Measurements from ENCODE around the gene CREBBP.

Gene CREBBP

DNA sequence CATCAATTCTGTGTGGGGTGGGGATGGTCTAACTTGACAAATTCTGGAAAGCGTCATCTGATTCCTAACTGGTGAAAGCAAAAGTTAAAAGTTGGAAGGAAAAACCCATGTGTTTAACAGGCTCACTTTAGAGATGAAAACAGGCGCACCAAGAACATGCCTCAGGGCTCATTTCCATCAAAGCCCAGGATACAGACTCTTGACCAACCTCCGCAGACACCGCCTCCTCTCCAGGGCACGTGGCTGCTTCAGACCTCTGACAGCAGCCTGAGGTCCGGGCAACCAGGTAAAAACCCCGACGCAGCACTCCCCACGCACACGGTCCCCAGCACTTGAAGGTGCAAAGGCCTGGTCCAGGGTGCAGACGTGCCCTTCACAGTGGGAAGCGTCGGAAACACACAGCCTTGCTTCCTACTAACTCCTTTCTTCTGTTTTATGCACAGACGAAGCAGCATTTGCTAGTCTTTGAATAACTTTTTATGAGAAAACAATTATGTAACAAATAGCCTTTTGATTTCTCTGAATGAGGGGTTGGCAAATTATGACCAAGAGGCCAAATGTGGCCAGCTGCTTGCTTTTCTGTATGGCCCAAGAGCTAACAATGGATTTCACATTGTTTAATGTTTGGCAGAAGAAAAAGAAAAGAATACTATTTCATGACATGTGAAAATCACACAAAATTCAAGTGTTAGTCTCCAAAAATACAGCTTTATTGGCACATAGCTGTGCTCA lies 119.0 kb downstream of the CREBBP start:
- DNase-seq = no peak

DNA sequence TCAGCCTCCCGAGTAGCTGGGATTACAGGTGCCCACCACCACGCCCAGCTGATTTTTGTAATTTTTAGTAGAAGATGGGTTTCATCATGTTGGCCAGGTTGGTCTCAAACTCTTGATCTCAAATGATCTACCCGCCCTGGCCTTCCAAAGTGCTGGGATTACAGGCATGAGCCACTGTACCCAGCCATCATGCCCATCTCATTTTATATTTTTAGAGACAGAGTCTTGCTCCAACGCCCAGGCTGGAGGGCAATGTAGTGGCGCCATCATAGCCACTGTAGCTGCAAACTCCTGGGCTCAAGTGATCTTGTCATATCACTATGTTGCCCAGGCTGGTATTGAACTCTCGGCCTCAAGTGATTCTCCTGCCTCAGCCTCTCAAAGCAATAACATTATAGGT lies 120.0 kb downstream of the CREBBP start:
- DNase-seq = no peak

DNA sequence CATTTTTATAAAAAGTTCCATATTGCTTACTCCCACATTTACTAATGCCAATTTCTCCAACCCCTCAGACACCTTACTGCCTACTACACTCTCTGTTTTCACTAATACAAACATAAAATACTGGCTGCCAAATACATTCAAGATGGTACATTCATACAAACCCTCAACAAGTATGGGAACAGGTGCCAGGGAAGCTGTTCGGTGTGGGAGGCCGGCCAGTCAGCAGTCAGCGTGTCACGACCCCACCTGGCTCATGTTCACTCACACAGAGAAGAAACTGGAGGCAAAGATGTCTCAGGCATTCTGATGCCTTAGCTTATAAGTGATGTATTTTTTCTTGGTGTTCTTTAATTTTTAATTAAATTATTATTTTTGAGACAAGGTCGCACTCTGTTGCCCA lies 120.8 kb downstream of the CREBBP start:
- DNase-seq = no peak

DNA sequence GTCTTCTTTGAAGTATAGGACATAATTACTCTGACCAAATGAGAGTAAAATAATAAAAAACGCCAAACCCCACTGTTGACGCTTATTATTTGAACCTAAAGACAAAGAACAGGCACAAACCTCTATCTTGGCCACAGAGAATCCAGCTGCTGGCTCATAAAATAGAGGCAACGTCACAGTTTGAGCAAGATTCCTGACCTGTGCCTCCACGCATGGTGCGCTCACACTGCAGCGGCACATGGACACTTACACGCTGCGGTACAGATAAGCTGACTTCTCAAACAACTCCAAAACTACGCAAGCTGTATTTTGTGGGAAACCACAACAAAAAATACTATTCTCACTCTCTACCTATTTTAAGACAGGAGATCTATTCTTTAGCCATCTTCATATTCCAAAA lies 124.4 kb downstream of the CREBBP start:
- DNase-seq = no peak

DNA sequence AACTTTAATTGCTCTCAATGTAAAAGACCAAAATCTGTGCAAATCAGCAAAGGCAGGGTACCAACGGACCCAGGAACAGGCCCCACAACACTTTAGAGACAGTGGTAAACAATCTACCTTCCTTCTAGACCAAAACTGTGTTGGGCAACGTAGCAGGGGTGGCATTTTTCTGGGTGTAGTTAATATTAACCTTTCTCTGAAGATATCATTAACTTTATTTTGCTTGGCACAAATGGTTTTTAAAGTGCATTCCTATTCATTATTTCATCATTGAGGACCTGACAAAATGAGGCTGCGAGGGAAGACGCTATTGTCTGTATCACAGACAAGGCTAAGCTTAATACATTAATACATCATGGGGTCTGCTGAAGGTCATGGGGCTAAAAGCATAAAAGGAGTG lies 125.3 kb downstream of the CREBBP start:
- DNase-seq = no peak

DNA sequence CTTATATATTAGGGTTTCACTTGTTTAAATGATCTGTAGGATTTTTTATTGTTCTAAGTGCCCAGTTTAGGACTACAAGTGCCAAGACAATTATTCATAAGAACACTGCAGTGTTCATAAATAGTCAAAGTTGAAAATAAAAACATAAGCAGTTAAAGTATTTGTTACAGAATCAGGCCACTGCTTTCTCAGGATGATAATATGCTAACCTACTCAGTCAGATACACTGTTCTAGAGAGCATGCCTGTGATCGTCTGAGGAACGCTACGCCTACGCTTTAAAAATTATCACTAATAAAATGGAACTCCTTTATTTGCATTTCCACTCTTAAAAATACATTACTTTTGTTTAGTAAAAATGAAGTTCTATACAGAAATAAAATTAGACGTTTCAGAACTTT lies 125.7 kb downstream of the CREBBP start:
- no peak for DNase-seq

DNA sequence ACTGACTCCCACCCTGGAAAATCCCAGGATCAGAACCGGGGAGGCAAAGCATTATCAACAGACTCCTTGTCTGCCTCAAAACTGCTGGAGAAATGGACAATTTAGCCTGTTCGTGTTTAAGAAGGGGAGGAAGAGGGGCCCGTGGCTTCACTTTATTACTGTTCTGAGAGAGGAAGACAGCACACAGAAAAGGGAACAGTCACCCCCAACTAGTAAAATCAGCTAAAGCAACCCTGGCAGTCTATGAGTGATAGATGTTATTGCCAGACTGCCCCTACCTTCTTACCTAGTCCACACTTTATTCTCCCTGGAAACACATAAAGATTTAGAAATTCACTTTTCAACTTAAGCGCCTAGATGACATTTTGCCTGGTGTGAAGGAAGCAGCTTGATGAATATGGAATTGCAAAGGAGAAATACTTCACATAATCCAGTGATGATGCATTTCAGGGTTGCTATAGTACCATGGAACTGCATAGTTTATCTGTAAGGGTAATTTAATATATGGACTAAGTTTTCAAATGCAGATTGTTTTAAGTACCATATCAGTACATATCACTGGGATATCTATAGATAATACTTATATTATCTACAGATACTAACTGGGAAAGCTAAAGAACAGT lies 126.3 kb downstream of the CREBBP start:
- DNase-seq = no peak

DNA sequence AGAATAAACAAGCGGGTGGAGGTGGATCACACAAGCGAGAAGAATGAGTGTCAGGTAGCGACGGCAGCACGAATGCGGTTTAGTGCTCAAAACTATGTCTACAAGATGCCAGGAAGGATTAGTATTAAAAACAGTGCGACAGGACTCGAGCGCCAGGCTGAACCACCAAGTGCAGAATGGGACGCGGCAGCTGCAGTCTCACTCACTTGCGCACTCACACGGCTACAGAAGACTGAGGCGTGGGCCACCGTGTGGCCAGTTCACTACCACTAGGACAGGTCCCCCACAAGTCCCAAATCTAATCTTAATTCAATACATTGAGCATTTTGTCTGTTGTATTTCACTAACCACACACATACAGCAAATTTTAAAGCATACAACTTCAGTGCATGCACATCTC lies 127.5 kb downstream of the CREBBP start:
- no peak for DNase-seq

DNA sequence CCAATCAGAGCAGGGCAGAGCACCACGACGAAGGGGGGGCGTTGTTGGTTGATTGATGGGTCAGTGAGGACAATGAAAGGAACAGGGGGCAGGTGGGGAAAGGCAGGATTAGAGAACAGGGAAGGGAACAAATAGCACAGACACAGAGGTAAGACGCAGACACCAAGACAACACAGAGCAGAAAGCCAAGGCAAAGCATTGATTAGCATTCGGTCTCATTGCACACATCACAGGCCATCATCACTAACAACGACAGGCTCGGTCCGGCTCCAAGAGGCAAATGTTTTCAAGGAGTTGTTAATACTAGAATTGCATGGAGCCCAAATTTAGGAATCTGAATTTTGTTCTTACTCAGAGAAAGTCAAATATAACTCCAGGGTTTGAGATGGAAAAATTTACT lies 128.6 kb downstream of the CREBBP start:
- no peak for DNase-seq

DNA sequence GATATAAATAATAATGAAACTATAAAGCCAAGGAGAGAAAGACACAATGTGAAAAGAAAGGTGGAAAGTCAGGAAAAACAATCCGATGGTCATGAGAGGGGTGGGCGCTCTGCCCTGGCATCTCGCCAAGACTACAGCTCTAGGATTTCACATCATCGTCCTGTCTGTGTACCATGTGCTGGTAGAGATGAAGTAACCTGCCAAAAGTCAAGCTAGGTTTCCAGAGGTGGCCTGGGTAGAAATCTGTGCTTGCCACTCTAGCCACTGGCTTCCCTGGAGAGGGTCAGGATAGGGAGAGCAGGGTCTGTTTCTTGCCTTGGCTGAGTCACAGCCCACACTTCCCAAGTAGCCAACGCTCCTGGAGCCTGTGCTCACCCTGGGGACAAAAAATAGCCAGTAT lies 132.2 kb downstream of the CREBBP start:
- no peak for DNase-seq

DNA sequence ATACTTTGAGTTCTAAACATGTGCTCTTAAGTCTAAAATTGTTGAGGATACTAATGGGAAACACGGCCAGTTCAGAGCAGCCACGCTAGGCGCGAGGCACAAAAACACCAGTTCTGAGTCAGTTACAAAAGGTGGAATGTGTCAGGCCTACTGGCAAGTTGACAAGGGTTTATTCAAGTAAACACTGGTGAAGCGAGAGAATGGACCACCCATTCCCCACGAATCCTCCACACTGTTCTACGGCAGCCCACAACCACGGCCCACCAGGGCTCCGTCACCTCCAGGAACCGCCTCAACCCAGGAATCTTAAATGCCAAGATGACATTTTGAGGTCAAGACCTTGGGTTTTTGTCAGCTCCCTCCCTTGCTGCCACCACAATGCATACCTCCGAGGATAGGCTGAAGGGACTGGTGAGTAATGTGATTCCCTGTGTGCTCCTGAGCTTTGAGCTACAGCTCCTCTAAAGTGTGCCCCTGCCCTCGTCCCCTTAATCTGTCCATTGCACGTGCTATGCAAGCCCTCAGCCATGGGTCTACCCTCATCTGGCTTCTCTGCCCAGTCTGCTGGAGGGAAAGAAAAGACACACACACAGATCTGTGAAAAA lies 134.7 kb downstream of the CREBBP start:
- DNase-seq = no peak

DNA sequence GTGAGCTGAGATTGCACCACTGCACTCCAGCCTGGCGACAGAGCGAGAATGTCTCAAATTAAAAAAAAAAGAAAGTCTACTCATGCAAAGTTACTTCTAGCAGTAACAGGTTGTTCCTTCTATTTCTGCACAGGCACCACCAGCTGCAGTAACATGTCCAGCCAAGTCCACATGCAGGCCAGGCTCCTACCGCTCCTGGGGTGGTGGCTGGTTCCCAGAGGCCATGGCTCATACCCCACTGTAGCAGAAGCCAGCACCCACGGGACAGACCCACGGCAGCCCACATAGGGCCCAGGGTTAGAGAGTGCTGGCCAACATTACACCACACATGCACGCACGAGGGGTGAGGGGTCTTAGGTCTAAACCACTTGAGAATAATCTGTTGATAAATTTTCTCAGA lies 136.5 kb downstream of the CREBBP start:
- DNase-seq = no peak

DNA sequence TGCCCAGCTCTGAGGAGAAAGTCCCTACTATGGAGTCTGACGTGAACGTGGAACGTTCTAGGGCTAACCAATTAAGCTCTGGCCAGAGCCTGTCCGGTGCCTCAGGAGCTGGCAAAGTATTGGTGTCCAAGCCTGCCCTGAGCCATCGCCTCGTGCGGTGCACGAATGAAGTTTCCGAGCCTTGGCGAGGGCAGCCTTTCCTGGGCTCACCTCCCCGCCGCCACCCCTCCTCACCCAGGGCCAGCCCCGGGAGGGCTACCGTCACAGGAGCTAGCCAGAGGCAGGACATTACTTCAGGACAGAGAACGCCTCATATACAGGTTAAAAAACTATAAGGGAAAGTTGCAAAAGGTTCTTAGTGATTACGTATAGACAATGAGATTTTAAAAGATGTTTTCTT lies 139.6 kb downstream of the CREBBP start:
- no peak for DNase-seq

DNA sequence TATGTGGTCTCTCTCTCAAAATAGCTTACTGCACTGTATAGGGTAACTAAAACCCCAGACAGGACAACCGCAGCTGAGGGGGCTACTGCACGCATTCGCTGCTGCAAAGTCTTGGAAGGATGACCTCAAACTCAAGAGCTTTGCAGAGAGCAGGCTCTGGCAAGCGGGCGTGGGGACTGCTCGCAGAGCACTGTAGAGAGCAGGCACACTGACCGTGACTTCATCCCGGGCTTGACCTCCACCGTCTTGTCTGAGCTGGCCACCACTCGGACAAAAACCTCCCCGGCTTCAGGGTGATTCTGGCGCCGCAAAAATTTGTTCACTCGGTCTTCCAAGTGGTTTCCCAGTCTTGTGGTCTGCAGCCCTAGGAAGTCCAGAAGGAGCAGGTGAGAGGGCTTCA lies 140.3 kb downstream of the CREBBP start:
- DNase-seq = no peak

DNA sequence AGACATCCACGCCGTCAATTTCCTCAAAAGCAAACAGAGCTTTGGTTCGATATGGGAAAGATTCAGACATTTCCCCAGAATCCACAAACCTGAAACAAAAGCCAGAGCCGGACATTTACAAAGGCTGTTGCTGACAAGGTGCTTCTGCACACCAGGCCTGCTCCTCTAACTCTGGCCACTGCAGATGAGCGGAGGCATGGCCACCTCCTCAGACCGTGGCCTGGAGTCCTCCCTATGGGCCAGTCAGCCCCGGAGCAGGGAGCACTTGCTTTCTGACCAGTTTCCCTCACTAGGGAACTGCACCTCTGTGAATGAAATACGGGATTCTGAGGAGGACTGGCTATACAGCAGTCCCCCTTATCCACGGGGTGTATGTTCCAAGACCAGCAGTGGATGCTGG lies 140.9 kb downstream of the CREBBP start:
- no peak for DNase-seq

DNA sequence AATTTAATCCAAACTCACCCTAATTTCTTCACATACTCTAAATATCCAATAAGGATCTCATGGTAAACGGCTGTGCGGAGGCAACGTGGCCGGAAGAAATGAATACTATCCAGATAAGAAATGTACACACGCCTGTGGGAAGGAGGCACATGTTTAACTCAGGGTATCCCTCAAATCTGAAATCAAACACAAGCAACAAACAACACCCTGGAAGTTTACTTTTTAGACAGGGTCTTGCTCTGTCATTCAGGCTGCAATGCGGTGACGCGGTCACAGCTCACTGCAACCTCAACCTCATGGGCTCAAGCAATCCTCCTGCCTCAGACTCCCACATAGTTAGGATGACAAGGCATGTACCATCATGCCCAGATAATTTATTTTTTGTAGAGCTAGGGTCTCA lies 142.0 kb downstream of the CREBBP start:
- no peak for DNase-seq

DNA sequence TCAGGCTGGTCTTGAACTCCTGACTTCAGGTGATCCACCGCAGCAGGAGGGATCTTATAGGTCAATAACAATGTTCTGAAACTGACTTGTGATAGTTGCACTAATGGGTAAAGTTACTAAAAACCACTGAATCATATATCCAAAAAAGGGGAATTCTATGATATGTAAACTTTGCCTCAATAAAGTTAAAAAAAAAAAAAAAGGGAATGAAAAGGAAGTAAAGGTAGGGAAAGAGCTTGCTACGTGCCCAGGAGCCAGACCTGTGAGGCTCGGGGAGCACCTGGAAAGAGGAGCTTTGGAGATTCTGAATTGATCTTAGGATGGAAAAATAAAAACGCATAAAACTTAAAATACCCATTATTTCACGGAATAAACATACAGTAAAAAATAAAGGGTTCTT lies 142.4 kb downstream of the CREBBP start:
- DNase-seq = no peak

DNA sequence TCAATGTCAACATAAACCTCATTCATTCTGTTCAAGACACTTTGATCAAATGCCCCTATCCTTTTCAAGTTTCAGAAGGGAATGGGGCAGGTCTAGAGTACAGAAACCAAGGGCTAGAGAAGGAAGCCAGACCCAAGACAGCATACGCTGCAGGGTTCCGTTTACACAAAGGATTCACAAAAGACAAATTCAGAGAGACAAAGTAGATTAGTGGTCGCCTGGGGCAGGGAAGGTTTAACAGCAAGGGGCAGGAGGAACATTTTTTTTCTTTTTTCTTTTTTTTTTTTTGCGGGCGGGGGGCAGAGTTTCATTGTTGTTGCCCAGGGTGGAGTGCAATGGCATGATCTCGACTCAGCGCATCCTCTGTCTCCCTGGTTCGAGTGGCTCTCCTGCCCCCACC lies 143.3 kb downstream of the CREBBP start:
- DNase-seq = no peak

DNA sequence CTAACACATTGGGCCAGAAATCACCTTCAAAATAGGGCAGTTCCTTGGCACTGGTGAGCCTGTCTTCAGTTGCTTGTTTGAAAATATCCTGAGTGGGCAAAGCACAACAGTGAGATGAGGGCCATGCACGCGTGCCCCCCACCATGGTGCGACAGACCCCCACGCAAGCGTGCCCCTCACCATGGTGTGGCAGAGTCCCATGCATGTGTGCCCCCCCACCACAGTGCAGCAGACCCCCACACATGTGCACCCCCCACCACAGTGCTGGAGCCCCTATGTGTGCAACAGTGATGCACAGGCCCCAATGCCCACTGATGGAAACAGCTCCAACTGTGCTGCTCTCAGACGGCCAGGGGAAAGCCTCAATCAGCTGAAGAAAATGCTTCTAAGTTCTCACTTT lies 144.4 kb downstream of the CREBBP start:
- DNase-seq = no peak

DNA sequence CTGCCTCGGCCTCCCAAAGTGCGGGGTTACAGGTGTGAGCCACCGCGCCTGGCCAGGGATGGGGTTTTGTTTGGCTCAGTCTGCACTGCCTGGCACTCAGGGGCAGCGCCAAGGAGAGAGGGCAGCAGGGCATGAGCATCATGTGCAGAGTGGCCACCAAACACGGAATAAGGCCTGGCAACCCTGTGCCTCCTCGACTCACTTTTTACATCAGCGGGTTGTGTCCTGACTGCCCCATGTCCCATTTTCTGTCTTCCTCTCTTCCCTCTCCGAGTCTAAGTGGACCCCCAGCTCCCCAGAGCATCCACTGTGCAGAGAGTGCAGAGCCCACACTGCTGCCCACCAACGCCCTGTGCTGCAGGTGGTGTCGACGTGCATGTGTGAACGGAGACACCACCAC lies 145.0 kb downstream of the CREBBP start:
- no peak for DNase-seq

DNA sequence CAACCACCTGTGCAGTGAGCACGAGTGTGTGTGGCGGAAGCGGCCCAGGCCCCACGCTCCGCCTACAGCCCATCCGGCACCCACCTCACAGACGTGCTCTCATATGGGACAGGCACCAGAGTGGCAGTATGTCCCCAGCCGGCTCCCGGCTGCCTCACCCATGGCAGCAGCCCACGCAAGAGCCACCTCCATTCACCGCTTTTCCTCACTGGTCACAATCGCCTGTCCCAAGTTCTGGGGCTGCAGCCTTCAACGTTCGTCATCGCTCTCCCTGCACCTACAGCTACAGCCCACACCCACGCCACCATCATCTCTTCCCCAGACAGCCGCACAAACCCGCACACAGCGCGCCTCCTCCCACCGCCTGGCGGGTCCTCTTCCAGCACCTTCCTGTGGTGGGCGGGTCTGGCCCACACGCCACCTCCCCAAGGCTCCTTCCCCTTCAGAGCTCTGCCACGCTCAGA lies 145.7 kb downstream of the CREBBP start:
- DNase-seq = no peak

DNA sequence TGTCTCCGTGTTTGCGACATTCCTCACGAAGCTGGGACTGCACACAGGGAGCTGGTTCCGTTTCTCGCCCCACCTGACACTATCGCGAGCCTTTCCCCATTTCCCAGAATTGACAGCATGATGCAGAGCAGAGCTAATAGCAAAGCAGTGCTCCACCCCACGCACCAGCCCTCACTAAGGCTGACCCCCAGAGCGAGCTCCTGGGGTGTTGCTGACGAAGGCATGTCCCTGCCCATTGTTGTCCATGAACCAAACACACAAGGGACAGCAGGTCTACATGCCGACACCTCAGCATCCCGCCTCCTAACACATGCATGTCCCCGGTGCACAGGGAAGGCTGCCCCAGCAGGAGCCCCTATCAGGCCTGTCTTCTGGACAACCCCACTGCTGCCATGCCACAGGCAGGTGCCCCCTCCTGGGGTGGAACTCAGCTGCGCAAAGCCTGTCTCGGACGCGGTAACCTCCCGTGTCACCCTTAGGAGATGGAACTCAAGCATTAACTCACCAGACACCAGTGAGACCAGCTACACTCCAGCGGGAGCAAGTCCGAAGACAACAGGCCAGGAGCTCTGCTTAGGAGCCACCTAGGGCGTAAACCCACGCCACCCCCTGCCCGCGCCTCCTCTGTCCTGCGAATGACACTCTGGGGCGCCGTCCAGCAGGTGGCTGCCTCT lies 146.3 kb downstream of the CREBBP start:
- no peak for DNase-seq

DNA sequence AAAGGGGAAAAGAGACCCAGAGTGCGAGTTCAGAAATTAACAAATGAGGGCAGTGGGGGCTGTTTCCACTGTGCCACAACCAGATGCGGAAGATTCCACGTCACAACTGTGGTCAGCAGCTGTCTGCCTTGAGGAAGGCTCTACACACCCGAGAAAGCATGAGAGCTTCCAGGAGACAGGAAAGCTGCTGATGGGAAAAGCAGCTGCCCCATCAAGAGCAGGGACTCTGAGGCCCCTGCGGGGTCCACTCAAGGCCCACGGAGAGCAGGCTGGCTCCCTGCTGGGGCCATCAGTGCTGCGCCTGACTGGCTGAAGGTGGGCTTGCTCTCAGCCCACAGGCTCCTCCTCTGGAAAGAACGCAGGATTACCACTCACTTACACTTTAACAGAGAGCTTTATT lies 148.3 kb downstream of the CREBBP start:
- no peak for DNase-seq

Data from T-helper 1 cell (primary cell).